HG03378 (cell line): Measurements from ENCODE around the gene ATXN1.
"Not testable (repeated sequence)": the region's sequence is repeated elsewhere in the genome, so short reads cannot be mapped to it uniquely, and the experiment has no call there.

Source experiments
- ATAC-seq: cut with Tn5 transposase; IDR thresholded peaks from one replicate; pipeline ENCODE4 v1.9.1; 2021; ENCODE audit warnings: mild to moderate bottlenecking, moderate library complexity; ENCODE audit not compliant: unreplicated experiment

ATXN1 gene

DNA sequence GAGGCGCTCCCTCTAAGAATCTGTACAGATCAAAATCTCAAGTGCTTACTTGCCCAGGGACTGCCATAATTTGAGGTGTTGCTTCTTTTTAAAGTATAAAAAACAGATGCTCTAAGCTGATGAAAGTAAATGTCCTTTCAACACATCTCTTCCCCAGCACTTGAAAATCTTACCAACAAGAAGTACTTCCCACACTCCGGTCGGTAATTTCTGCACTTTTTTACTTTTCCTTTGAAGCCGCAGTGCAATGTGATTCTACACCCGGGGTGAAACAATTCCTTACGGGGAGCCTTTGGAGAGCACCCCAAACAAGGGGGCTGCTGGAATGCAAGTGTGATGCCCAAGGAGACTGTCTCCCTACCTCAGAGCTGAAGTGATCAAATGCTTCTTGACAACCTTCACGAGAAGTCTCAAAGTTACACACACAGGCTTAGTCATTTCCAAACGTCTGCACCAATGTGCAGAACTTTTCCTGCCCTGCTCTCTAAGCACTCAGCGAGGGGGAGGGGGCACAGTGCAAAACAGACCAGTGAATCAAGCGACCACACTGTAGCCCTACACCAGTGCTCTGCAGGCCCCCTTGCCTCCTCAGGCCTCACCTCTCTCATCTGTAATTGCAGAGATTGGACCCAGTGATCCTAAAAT, 56.7 kb downstream of the ATXN1 start:
- ATAC-seq: no peak

GRCh38 chr6:16702627-16703378, 58.5 kb downstream of the ATXN1 start:
- not testable (repeated sequence) for ATAC-seq

DNA sequence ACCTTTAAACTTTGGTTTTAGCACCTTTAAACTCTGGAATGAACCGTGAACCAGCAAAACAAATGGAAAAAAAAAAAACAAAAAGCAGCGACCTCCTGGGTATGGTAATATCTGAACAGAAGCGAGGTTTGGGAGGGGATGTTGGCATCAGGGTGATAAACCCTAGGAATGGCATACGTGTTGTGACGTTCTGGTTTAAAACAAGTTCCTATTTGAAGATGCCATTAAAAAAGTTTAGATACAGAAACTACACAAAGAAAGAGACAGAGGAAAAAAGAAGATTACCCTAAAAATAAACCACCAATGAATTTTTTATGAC, 60.4 kb downstream of the ATXN1 start:
- no peak for ATAC-seq

DNA sequence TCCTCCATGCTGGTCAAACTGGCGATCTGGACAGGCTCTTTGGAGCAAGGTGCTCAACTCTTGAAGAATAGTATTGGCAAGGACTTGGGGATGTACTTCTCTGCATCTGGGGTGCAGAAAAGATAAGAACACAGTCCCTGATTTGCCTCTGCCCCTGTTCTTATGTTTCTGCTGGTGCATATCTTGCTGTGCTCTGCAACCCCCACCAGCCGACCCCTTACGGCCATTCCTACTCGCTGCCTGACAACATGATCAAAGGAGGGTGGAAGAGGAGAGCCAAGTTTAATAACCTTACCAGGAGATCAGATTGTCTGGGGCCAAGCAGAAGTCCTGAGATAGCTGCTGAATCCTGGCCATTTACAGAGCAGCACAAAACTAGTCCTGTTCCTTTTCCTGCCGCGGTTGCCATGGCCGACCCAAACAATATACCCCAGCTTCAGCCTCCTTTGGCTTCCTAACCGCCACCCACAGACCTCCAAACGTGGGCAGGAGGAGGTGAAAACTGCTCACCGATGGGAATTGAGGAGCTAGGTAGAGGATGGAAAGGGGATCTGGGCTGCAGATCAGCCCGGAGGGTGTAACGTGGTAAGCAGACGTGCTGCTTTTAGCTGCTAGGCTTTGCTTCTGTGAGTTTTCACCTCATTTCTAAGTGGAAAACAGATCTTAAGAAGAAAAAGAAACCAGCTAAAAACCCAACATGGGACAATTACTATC, 60.9 kb downstream of the ATXN1 start:
- ATAC-seq: no peak

DNA sequence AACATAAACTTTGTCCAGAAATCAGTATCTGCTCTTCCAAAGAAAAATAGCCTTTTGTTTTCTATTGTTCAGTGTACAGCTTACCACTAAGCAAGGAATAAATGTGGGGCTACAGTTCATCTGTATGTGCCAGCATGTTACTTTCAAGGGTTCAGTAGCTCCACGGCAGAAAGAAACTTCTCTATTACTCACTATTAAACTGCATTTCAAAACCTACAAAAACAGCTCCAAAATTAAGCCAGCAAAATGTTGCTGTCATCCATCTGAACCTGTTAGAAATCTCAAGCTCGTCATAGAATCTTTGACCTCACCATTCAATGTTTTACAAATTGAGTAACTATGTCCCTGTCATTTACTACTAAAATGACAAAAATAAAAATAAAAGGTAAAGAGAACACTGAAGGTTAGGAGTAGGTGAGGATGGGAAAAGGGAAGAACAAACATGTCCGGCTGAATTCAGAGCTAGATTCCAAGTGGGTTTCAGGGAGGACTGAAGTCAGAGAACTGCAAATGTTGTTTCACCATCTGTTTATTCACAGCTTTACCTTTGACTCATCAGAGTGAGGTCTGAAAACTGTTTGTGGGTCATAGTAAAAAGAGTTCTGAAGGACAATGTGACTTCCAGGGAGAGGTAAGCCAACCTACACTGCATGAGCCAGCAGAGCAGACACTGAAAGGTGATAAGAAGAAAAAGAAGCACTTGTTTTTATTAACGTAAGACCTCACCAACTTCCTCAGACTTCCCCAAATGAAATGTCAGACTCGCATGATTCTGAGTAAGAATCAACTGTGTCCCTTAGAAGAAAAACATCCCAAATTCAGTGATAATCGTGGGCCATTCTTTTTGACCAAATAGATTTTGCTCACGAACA, 62.0 kb downstream of the ATXN1 start:
- no peak for ATAC-seq

- ATAC-seq: no peak
Observed at GRCh38 chr6:16698162-16698533, 63.1 kb downstream of the ATXN1 start.

DNA sequence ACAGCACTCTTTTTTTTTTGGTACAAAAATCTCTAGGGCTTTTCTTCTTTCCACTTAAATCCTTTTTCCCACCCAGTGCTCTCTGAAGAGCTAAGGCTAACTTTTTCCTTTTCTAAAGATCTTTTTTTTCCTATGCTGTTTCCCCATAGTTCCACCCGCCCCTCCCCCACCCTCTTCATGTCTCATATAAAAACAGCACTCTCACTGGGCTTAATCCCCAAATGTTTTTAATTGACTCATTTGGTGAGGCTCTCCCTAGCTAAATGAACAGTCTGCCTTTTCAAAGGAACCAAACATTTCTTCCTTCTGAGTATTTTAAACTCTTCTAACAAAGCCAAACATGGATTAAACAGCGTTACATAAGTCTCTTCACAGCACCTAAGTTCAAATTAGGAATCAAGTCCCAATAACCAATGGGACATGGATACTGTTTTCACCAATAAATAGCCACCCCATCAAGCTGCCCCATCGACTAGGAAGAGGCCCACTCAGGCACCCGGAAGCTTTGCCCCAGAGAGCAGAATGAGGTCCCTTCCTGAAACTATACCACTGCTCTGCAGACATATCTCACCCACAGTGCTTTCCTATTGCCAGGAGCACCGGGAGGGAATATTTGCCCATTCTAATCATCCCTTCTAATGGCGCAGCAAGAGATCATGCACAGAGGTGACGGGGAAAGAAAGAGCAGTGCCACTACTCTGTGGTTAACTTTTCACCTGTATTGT, 63.7 kb downstream of the ATXN1 start:
- no peak for ATAC-seq

- ATAC-seq: no peak
Observed at GRCh38 chr6:16696496-16696895, 64.8 kb downstream of the ATXN1 start.

DNA sequence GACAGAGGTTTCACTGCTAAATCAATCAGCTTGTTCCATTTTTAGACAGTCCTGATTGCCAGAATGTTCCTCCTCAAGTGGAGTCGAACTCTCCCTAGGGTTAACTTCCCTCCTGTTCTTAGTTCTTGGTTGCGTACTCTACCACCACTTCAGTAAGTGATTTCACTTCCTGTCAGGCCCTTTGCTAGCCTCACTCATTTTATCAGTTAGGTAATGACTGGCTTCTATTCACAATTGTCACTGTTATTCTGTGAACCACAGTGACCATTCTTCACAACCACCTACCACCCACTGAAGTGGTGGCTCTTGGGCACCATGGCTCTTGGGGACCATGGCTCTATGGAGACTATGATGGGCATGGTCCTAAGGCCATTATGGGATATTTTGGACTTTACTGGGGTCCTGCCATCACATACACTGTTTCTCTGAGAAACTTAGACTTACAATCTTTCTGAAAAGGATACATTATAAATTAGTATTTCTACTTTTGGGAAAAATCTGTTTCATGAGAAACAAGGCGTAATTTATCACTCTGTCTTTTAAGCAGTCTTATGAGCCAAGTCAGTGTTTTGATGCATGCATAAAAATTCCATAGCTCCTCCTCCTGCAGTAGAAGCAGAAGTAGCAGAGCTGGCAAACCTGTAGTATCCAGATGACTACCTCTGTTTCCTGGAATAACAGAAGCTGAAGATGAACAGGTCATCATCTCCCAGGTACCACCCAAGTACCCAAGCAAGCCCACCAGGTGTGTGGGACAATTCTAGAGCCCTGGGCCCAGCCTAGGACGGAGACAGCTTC, 66.3 kb downstream of the ATXN1 start:
- peak; percentile 67 for ATAC-seq

- no peak for ATAC-seq
Observed at GRCh38 chr6:16691324-16691723, 69.9 kb downstream of the ATXN1 start.

- ATAC-seq: peak; percentile 75
Observed at GRCh38 chr6:16690608-16691142, 70.6 kb downstream of the ATXN1 start.

DNA sequence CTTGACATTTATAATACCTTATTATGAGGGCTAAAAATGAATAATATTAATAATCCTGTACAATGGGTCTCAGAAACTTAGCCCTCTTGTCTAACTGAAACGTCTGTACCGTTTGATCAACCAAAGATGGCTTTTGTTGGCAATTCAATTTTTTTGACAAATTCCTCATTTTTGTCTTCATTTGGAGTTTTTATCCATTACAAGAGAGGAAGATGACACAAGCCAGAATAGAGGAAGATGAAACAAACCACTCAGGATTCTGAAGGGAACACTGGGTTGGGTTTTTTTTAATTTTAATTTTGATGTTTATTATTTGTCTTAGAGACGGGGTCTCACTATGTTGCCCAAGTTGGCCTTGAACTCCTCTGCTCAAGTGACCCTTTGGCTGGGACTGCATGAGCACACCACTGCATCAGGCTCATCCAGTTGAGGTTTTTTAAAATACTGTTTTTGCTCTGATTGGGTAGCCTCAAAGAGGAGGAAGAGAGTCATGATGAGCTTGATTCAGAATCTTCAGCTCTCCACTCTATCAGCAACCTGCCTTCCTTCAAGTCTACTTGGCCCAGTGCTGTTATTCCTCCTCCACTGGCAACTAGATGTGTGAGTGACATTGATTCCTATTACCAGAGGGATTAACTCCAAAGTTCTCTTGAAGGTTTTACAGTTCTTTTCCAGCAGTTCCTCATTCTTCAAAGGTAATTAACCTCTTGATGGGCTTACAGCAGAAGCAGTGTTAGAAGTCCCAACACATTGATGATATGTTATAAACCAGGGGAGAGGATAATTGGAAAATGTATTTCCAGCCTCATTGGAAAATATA, 71.3 kb downstream of the ATXN1 start:
- no peak for ATAC-seq

GRCh38 chr6:16688984-16689636, 72.2 kb downstream of the ATXN1 start:
- no peak for ATAC-seq

- no peak for ATAC-seq
Observed at GRCh38 chr6:16688436-16688835, 72.8 kb downstream of the ATXN1 start.

- ATAC-seq: no peak
Observed at GRCh38 chr6:16687045-16687444, 74.2 kb downstream of the ATXN1 start.

GRCh38 chr6:16684896-16685554, 76.2 kb downstream of the ATXN1 start:
- ATAC-seq: peak; percentile 59

GRCh38 chr6:16684195-16684689, 77.0 kb downstream of the ATXN1 start:
- ATAC-seq: no peak
